Ammon's horn (tissue), 1 donor: Measurements from ENCODE around the gene RASGRP4.
A peak's percentile ranks its signal among the peaks of the same experiment; 100 is the strongest.
"Not testable (repeated sequence)": the region's sequence is repeated elsewhere in the genome, so short reads cannot be mapped to it uniquely, and the experiment has no call there.

Experiments used
- DNase-seq: peaks from one replicate; pipeline ENCODE4 v3.0.0-alpha.2; 2016; ENCODE audit warnings: low spot score

RASGRP4 gene

DNA sequence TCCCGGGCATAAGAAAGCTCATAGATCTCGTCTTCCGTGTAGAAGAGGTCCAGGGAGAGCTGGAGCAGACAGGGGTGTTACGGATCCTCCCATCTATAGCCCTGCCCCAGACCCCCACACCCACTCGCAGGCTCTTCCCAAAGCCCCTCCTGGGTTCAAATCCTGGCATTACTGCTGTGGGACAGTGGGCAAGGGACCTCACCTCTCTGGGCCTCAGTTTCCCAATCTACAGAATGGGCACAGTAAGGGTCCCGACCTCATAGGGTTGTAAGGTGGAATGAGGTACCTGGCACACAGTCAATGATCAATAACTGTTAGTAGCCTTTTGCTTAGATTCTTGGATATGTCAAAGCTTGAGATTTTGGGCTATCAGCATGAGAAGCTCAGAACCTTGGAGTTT, 12.6 kb downstream of the RASGRP4 start:
- no peak for DNase-seq

GRCh38 chr19:38412961-38413360, 13.1 kb downstream of the RASGRP4 start:
- no peak for DNase-seq

GRCh38 chr19:38412491-38412890, 13.5 kb downstream of the RASGRP4 start:
- no peak for DNase-seq

DNA sequence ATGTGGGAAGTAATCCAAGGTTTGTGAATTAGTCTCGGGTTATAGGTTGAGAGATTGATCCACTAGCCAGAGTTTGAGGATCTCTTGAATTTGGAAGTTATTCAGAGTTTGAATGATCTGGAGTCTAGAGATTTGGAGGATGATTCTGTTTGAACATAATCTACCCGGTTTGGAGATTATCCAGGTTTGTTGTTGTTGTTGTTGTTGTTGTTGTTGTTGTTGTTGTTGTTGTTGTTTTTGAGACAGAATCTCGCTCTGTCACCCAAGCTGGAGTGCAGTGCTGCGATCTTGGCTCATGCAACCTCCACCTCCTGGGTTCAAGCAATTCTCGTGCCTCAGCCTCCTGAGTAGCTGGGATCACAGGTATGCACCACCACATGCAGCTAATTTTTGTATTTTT, 14.1 kb downstream of the RASGRP4 start:
- not testable (repeated sequence) for DNase-seq

GRCh38 chr19:38411041-38411712, 14.8 kb downstream of the RASGRP4 start:
- DNase-seq = no peak

DNA sequence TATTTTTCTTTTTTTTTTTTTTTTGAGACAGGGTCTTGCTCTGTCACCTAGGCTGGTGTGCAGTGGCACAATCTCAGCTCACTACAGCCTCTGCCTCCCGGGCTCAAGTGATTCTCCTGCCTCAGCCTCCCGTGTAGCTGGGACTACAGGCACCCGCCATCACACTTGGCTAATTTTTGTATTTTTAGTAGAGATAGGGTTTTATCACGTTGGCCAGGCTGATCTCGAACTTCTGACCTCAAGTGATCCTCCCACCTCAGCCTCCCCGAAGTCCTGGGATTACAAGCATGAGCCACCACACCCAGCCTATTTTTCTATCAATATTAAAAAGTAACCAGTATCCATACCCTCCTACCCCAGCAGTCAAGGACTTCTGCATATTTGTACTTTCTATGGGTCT, 15.6 kb downstream of the RASGRP4 start:
- not testable (repeated sequence) for DNase-seq

DNA sequence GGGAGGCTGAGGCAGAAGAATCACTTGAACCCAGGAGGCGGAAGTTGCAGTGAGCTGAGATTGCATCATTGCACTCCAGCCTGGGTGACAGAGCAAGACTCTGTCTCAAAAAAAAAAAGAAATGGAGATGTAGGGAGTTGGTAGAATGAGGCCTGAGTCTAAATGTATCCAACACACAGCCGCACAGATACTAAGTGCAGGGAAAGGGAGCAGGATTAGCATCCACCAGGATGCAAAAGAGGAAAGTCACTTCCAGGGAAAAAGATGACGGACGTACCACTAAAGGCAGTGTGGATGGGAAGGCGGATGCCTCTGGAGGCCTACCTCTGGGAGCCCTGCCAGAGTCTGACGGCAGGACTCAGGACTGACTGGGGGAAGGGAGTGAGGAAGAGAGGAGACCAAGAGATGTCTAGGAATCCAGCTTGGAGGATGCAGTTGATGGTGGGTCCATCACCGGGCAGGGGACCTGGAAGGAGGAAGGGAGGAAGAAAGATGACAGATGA, 16.3 kb downstream of the RASGRP4 start:
- no peak for DNase-seq

DNA sequence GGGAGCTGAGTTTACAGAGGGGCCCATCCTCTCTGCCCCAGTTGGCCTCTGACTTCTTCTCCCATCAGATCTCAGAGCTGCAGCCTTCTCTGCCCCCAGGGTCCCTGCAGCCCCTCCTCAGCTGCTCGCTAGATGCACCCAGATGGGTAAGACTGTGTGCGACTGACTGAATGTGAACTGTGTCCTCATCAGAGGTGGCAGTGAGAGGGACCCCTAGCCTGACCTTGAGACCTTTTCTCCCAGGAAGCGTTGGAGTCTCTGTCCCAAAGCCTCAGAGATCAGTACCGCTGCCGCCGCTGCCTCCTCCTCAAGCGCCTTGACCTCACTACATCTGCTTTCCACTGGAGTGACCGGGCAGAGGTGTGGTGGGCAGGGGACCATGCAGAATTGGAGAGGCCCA, 20.7 kb downstream of the RASGRP4 start:
- DNase-seq = no peak

DNA sequence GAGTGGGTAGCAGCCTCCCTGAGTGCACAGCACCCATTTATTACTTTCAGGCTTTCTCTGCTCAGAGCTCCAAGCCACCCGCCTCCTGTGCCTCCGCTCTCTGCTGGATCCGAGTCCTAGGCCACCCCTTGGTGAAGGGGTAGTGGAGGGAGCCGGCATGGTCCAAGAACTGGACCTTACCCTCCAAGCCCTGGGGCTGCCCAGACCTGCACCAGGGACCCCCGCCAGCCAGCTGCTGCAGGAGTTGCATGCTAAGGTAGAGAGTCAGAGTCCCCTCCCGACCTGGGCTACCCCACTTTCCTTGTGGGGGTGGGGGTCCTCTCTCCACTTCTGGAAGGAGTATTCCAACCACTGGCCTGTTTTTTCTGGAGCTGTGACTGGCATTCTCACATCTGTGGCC, 21.2 kb downstream of the RASGRP4 start:
- no peak for DNase-seq

DNA sequence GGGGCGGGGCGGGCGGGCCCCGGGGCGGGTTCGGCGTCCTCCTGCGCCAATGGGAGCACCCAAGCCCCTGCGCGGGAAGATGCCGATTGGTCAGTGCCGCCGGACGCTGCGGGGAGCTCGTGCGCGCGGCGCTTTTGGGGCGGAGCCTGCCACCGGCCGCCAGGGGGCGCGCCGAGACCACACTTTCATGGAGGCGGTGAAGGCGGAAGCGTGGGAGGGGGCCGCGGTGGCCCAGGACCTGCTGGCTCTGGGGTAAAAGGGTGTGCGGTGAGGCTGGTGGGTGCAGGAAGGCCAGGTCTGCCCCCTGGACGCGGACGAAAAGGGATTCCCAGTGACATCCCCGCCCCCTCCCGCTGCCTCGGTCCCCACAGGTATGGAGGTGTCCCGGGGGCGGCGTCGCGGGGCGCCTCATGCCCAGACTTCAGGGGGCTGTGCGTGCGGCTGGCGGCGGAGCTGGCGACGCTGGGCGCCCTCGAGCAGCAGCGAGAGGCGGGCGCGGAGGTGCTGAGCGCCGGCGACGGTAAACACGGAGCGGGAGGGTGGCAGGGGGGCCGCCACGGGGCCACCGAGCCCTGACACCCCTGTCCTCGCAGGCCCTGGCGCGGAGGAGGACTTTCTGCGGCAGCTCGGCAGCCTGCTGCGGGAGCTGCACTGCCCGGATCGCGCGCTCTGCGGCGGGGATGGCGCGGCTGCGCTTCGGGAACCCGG, 22.9 kb downstream of the RASGRP4 start, which contains the start of gene FAM98C:
Gene FAM98C, plus strand, starts transcription at position 127 of the 708 bp plus-strand sequence. Its CDS starts 61 bp downstream, at position 188.
- DNase-seq = peak; percentile 97

GRCh38 chr19:38402623-38402966, 23.4 kb downstream of the RASGRP4 start:
- no peak for DNase-seq

DNA sequence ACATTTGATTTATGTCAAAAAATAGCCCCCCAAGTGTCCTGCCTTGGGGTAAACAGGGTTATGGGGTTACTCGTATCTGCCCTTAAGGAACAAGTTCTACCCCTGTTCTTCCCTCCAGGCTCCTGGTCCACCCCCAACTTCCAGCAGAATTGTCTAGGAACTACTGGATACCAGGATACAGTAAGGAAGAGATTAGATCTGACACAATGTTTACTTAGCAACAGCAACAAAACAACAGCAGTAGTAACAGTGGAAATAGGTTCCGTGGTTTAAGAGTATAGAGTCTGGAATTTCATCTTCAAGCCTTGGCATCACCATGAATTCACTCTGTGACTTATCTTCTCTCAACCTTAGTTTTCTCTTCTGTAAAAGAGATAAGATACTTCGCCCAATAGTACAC, 24.9 kb downstream of the RASGRP4 start:
- no peak for DNase-seq

DNA sequence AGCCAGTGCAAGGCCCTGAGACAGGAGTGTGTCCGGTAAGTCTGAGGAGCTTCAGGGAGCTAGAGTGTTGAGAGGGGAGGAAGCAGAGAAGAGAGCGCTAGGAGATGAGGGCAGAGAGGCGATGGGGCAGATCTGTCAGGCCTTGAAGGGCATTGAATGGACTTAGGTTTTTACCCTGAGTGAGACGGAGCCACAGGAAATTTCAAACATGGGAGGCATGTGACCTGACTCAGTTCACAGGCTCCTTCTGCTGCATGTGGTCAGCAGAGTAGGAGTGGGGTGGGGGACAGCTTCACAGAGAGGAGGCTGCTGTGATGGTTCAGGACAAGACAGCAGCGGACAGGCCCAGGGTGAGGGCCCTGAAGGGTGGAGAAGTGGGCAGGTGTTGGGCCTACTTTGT, 25.7 kb downstream of the RASGRP4 start:
- DNase-seq = no peak

DNA sequence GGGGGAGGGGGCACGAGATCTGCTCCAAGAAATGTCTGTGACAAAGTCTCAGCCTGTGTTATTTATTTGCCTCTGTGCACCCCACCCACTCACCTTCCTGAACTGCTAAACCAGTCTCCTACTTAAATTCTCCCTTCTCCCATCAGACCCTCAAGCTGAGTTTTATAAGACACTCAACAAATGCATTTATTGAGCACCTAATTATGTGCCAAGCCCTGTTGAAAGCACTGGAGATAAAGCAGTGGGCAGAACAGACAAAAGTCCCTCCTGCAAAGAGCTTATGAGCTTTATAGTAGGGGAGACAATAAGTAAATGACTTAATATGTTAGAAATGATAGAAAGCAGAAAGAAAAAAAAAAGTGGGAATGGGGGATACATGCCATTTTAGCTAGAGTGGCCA, 26.5 kb downstream of the RASGRP4 start:
- DNase-seq = no peak

- no peak for DNase-seq
Measured at GRCh38 chr19:38399081-38399480, 26.9 kb downstream of the RASGRP4 start.

- DNase-seq = no peak
Measured at GRCh38 chr19:38395381-38396114, 30.5 kb downstream of the RASGRP4 start.

DNA sequence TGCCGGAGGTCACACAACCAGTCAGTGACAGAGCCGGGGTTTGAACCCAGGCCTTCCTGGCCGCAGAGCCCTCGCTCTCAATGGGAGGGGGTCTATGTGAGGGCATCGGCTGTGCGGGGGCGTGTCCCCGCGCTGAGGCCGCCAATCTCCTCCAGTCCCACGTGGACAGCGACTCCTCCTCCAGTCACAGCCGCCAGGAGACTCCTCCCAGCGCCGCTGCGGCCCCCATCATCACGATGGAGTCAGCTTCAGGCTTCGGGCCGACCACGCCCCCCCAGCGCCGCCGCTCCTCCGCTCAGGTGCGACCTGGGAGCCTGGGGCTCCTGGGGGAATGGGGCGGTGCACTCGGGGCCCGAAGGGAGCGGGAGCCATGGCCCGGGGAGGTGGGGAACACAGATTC, 31.5 kb downstream of the RASGRP4 start:
- DNase-seq = no peak

DNA sequence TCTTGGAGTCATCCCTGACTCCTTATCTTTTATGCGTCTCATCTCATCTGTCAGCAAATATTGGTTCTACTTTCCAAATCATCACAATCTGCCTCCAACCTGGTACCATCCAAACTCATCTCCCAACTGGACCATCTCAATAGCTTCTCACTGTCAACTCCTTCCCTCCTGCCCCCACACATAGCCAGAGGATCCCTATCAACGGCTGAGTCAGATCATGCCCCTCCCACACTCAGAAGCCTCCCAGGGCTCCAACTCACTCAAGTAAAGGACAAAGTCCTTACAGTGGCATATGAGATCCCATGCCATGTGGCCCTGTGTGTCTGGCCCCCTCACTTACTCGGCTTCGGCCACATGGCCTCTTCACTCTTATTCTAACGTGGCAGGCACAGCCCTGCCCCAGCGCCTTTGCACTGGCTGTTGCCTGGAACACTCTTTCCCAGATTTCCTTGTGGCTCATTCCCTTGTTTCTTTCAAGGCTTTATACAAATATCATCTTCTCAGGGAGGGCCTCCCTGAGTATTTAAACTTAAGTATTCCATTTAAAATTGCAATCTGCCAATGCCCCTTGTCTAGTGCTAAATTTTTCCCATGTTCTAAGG, 33.2 kb downstream of the RASGRP4 start:
- no peak for DNase-seq

DNA sequence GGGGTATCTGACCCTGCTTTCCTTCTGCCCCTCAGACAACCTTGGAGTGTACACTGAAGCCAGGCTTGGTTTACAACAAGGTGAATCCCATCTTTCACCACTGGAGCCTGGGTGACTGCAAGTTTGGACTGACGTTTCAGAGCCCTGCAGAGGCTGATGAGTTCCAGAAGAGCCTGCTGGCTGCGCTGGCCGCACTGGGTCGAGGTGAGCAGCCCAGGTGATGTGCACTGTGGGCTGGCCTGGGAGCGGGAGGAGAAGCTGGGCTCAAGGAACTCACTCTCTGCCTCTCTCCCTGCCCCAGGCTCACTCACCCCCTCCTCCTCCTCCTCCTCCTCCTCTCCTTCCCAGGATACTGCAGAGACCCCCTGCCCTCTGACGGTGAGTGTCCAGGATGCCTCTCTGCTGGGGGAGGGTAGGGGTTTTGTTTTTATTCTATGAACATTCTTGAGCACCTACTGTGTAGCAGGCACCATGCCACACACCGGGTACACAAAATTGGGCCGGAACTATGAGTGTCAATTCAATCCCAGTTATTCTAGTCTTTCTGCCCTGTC, 34.0 kb downstream of the RASGRP4 start:
- no peak for DNase-seq

GRCh38 chr19:38389957-38390924, 35.8 kb downstream of the RASGRP4 start:
- DNase-seq = no peak
